Prostate gland (tissue), 2 donors: ENCODE measurements around the gene COL5A1.

ENCODE experiments used
- CTCF ChIP-seq, 4 experiments: fragments of 200-600 bp in 2 of 4; fragments of 450-650 bp in 2 of 4; sonication (generic) in 2 of 4; IDR thresholded peaks; 1 replicate in 3 of 4; 2 replicates in 1 of 4; pipeline ENCODE4 v1.5.1; 2016 to 2019; ENCODE audit warnings: antibody characterized with exemption in 4 of 4, mild to moderate bottlenecking in 2 of 4, moderate library complexity in 2 of 4
- POLR2A ChIP-seq: fragments of 450-650 bp; IDR thresholded peaks from one replicate; pipeline ENCODE4 v1.6.1; 2016; ENCODE audit warnings: antibody characterized with exemption, mild to moderate bottlenecking
- POLR2AphosphoS5 ChIP-seq: sonication (generic); formaldehyde crosslinking; IDR thresholded peaks from one replicate; pipeline ENCODE4 v1.6.1; 2017; ENCODE audit warnings: antibody characterized with exemption

- TF ChIP-seq CTCF (IDR thresholded peaks at IDR 0.05) (no peak), POLR2A (no peak), POLR2AphosphoS5 (no peak)
Observed at GRCh38 chr9:134885001-134885678, 243.5 kb downstream of the COL5A1 start.
